Neural crest cell (in vitro differentiated cells): ENCODE results near the gene WIPF2. TPM values are rescaled to one million over a fixed set of nuclear protein-coding genes. Genes with fewer than 3 reads are reported as not detected.

ENCODE experiments used
- DNase-seq: peaks from one replicate; pipeline ENCODE4 v3.0.0; 2021; ENCODE audit warnings: low read depth, mixed read lengths, low spot score
- H3K27ac Mint-ChIP-seq: one replicate; pipeline ENCODE4 v1.8.0; 2021; ENCODE audit warnings: mild to moderate bottlenecking, mixed read lengths; ENCODE audit not compliant: unreplicated experiment
- H3K27me3 Mint-ChIP-seq: 2 replicates; pipeline ENCODE4 v1.8.0; 2021; ENCODE audit warnings: low read depth, mild to moderate bottlenecking, mixed read lengths
- H3K36me3 Mint-ChIP-seq: 2 replicates; pipeline ENCODE4 v1.8.0; 2021; ENCODE audit warnings: low read depth, mild to moderate bottlenecking, mixed read lengths
- H3K4me1 Mint-ChIP-seq: 2 replicates; pipeline ENCODE4 v1.8.0; 2021; ENCODE audit warnings: mixed read lengths
- H3K4me3 Mint-ChIP-seq: one replicate; pipeline ENCODE4 v1.8.0; 2021; ENCODE audit warnings: mild to moderate bottlenecking, mixed read lengths
- H3K9me3 Mint-ChIP-seq: 2 replicates; pipeline ENCODE4 v1.8.0; 2021; ENCODE audit warnings: mixed read lengths
- CTCF ChIP-seq: fragments of 200-600 bp; sonication (generic); conservative IDR thresholded peaks from 2 replicates; pipeline ENCODE4 v1.5.0; 2021; ENCODE audit warnings: antibody characterized with exemption, mild to moderate bottlenecking
- total RNA-seq: library from RNA; stranded (reverse); gene quantifications from 2 replicates; pipeline ENCODE4 v1.2.1, GENCODE V29; 2021

Gene WIPF2
- total RNA-seq, 1 donor from 2014 or later: 28.7 TPM

DNA sequence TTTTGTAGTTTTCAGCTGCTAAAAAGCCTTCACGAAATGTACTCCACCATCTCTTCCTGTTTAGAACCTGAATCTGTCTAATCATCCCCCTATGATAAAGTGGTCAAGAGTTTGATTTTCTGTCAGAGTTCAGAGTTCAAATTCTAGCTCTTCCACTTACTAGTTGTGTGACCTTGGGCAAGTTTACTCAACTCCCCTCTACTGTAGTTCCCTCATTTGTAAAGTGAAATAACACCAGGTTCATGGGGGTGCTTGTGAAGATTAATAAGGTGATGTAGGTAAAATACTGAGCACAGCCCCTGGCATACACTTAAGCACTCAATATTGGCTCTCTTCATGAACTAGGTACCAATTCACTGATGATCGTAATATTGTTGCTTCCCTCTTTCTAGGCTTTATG is 67.4 kb downstream of the WIPF2 start:
- no peak for TF ChIP-seq CTCF
- Mint-ChIP-seq H3K36me3 (peaks cover 11% of the 10 kb centered on the region), H3K4me1 (peaks cover 36% of the 10 kb centered on the region), H3K9me3 (no peaks in the 10 kb centered on the region), H3K27me3 (no peaks in the 10 kb centered on the region), H3K4me3 (no peak overlapping the region), H3K27ac (no peak overlapping the region)
- DNase-seq: no peak

- no peak for TF ChIP-seq CTCF
Measured at GRCh38 chr17:40287159-40287493, 68.0 kb downstream of the WIPF2 start.

DNA sequence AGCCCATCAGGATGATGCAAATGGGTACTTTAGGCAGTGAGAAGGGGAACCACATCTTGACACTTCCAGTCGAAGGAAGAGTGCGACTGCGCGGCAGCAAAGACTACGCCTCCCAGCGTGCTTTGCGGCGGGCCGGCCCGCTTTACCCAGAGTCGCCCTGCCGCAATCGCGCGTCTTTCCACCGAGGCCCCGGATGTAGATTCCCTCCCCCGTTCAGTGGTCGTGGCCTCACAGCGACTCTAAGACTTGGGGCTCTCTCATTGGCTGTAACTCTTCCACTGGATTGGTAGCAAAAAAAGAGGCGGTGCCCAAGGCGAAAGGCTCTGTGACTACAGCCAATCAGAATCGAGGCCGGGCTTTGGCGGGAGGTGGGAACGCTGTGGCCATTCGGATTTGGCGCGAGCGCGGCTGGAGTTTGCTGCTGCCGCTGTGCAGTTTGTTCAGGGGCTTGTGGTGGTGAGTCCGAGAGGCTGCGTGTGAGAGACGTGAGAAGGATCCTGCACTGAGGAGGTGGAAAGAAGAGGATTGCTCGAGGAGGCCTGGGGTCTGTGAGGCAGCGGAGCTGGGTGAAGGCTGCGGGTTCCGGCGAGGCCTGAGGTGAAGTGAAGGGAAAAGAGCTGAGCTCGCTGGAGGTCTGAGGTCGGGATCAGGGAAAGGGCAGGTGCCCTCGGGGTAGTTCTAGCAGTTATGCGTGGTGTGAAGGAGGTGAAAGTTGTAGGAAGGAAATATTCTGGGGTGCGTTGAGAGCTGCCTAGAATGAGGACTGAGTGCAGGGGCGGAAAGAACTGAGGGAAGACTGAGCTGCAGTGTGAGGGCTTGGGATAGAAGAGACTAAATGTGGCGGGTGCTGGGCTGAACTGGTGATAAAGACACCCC is 68.6 kb downstream of the WIPF2 start, which contains the start of gene CDC6:
TSS of gene CDC6 (plus strand) at position 386 of the 876 bp plus-strand sequence. CDS start 1,542 bp downstream, outside the sequence.
- Mint-ChIP-seq H3K27ac (peak within 1 kb of the TSS; percentile 96), H3K9me3 (no peaks in the 10 kb centered on the region), H3K4me1 (peaks cover 36% of the 10 kb centered on the region), H3K36me3 (peaks cover 11% of the 10 kb centered on the region), H3K4me3 (peak within 1 kb of the TSS; percentile 95), H3K27me3 (no peaks in the 10 kb centered on the region)
- peak; percentile 97 for DNase-seq
- no peak for TF ChIP-seq CTCF

More at GRCh38 chr17:40287159-40287493, 68.0 kb downstream of the WIPF2 start:
- no peaks in the 10 kb centered on the region for H3K9me3 Mint-ChIP-seq
- H3K36me3 Mint-ChIP-seq: peaks cover 11% of the 10 kb centered on the region
- H3K4me1 Mint-ChIP-seq: peaks cover 36% of the 10 kb centered on the region
- no peaks in the 10 kb centered on the region for H3K27me3 Mint-ChIP-seq
- H3K27ac Mint-ChIP-seq: no peak overlapping the region
- H3K4me3 Mint-ChIP-seq: peak overlapping the region; percentile 95
- no peak for DNase-seq

GRCh38 chr17:40290629-40291280 is 71.7 kb downstream of the WIPF2 start:
- no peak for DNase-seq
- Mint-ChIP-seq H3K4me1 (peaks cover 33% of the 10 kb centered on the region), H3K27me3 (no peaks in the 10 kb centered on the region), H3K36me3 (peaks cover 17% of the 10 kb centered on the region), H3K4me3 (peak overlapping the region; percentile 95), H3K9me3 (no peaks in the 10 kb centered on the region), H3K27ac (no peak overlapping the region)
- TF ChIP-seq CTCF: peak; percentile 72

DNA sequence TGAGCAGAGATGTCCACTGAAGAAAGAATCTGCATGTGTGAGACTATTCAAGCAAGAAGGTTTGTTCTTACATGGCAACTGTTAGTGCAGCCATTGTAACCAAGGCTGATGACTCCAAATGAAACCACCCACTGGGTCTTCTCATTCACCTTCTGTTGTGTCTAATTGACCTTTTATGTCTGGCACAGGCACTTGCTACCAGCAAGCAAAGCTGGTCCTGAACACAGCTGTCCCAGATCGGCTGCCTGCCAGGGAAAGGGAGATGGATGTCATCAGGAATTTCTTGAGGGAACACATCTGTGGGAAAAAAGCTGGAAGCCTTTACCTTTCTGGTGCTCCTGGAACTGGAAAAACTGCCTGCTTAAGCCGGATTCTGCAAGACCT is 72.2 kb downstream of the WIPF2 start:
- DNase-seq: no peak
- H3K27me3 Mint-ChIP-seq: no peaks in the 10 kb centered on the region
- no peak overlapping the region for H3K4me3 Mint-ChIP-seq
- H3K9me3 Mint-ChIP-seq: no peaks in the 10 kb centered on the region
- no peak overlapping the region for H3K27ac Mint-ChIP-seq
- H3K36me3 Mint-ChIP-seq: peaks cover 17% of the 10 kb centered on the region
- H3K4me1 Mint-ChIP-seq: peaks cover 33% of the 10 kb centered on the region
- TF ChIP-seq CTCF: no peak
